K562 (cell line): ENCODE measurements around the gene FBXL4. TPM values are rescaled to one million over a fixed set of nuclear protein-coding genes. Genes with fewer than 3 reads are reported as not detected.

Experiments
- ATAC-seq: fragments of 200-7000 bp; cut with Tn5 transposase; 3 replicates; pipeline ENCODE4 v1.9.1; 2020; ENCODE audit warnings: moderate library complexity
- BruUV-seq: library from RNA; stranded (reverse); fragments of 400-500 nt; replicated peaks from 2 replicates; lab custom pipeline; 2021; lab: Mats Ljungman, UMichigan
- CTCF ChIA-PET: fragments of 300-600 bp; formaldehyde crosslinking; extraction: SDS; loops from one replicate; lab custom pipeline; 2021; ENCODE audit warnings: low intra/inter-chr PET ratio; lab: Yijun Ruan, JAX
- POLR2A ChIA-PET: fragments of 300-600, 350-650 bp; sonication (Branson Sonifier 250); formaldehyde crosslinking; extraction: SDS; loops from one replicate; lab custom pipeline; 2021; ENCODE audit warnings: antibody characterized with exemption, inconsistent platforms; lab: Yijun Ruan, JAX
- DNase-seq, 4 experiments: peaks; one replicate each; pipeline versions ENCODE4 v3.0.0 to v3.0.0-alpha.2; 2011 to 2018; ENCODE audit warnings: low spot score in 3 of 4, mixed read lengths in 3 of 4; ENCODE audit errors: extremely low read depth in 1 of 4
- FAIRE-seq: peaks from 2 replicates; lab custom pipeline; 2011; peaks lifted over from hg19 to GRCh38; lab: Jason Lieb, UNC
- H2AFZ ChIP-seq: 2 replicates; pipeline ENCODE4 v1.6.0; 2011; ENCODE audit warnings: low read depth, low read length, control low read depth, inconsistent platforms
- H3K27ac ChIP-seq: fragments of 200-600 bp; 3 replicates; pipeline ENCODE4 v1.8.0; 2011; ENCODE audit warnings: low read depth, mild to moderate bottlenecking, control low read depth, inconsistent platforms, low read length, moderate library complexity, mixed read lengths; ENCODE audit errors: extremely low read depth
- H3K27me3 ChIP-seq, 2 experiments: fragments of 300-600 bp in 1 of 2; 2 replicates in 1 of 2; 3 replicates in 1 of 2; pipeline versions ENCODE4 v1.6.0 to v1.8.0; 2011; ENCODE audit warnings: inconsistent platforms in 2 of 2, low read length in 2 of 2, mild to moderate bottlenecking in 1 of 2, mixed read lengths in 1 of 2, moderate library complexity in 1 of 2; ENCODE audit not compliant: control insufficient read depth in 2 of 2, insufficient read depth in 2 of 2
- H3K36me3 ChIP-seq: fragments of 300-600 bp; 3 replicates; pipeline ENCODE4 v1.8.0; 2011; ENCODE audit warnings: mild to moderate bottlenecking, low read length, inconsistent platforms; ENCODE audit not compliant: control insufficient read depth, insufficient read depth
- H3K4me1 ChIP-seq, 2 experiments: fragments of 200-600 bp in 1 of 2; replicated peaks in 1 of 2; 2 replicates in 1 of 2; 3 replicates in 1 of 2; pipeline versions ENCODE4 v1.5.1 to v1.8.0; 2011; ENCODE audit warnings: inconsistent platforms in 2 of 2, low read length in 2 of 2, mild to moderate bottlenecking in 1 of 2, mixed read lengths in 1 of 2, moderate library complexity in 1 of 2; ENCODE audit not compliant: control insufficient read depth in 2 of 2, insufficient read depth in 2 of 2
- H3K4me2 ChIP-seq: 2 replicates; pipeline ENCODE4 v1.6.1; 2011; ENCODE audit warnings: low read length, control low read depth, inconsistent platforms, mixed read lengths; ENCODE audit not compliant: insufficient read depth
- H3K4me3 ChIP-seq: fragments of 200-600 bp; sonication (generic), shearing (Covaris generic); 2 replicates; pipeline ENCODE4 v1.5.1; 2016; ENCODE audit warnings: control low read depth, inconsistent platforms
- H3K79me2 ChIP-seq: fragments of 200-600 bp; 3 replicates; pipeline ENCODE4 v1.8.0; 2011; ENCODE audit warnings: low read length, inconsistent platforms; ENCODE audit not compliant: control insufficient read depth, insufficient read depth
- H3K9ac ChIP-seq, 2 experiments: 2 replicates each; pipeline versions ENCODE4 v1.6.0 to v1.6.1; 2011; ENCODE audit warnings: low read depth in 2 of 2, low read length in 2 of 2, control low read depth in 1 of 2, inconsistent platforms in 1 of 2, mild to moderate bottlenecking in 1 of 2, mixed read lengths in 1 of 2; ENCODE audit not compliant: insufficient read depth in 1 of 2
- H3K9me1 ChIP-seq: one replicate; pipeline ENCODE4 v1.6.0; 2011; ENCODE audit warnings: inconsistent platforms, mild to moderate bottlenecking, low read length, moderate library complexity; ENCODE audit not compliant: control insufficient read depth, insufficient read depth
- H3K9me3 ChIP-seq: replicated peaks from 2 replicates; pipeline ENCODE4 v1.5.1; 2011; ENCODE audit warnings: low read depth, low read length, inconsistent platforms; ENCODE audit not compliant: control insufficient read depth, insufficient read depth
- H4K20me1 ChIP-seq: replicated peaks from 2 replicates; pipeline ENCODE4 v1.6.1; 2011; ENCODE audit warnings: low read length, inconsistent platforms, mixed read lengths; ENCODE audit not compliant: control insufficient read depth, insufficient read depth
- GATA2 ChIP-seq: sonication (generic); formaldehyde crosslinking; IDR thresholded peaks from 2 replicates; pipeline ENCODE4 v1.4.0; 2020; ENCODE audit warnings: mild to moderate bottlenecking, missing genetic modification reagents
- KDM5B ChIP-seq: fragments of 200-600 bp; sonication (generic); IDR thresholded peaks from 2 replicates; pipeline ENCODE4 v1.6.1; 2012; ENCODE audit warnings: low read depth, mild to moderate bottlenecking, moderate library complexity, low read length, control low read depth, inconsistent platforms; ENCODE audit not compliant: insufficient replicate concordance
- MEF2A ChIP-seq: IDR thresholded peaks from 2 replicates; pipeline ENCODE4 v1.6.1; 2011; ENCODE audit warnings: low read depth, mild to moderate bottlenecking, low read length, moderate library complexity; ENCODE audit not compliant: control insufficient read depth
- NRF1 ChIP-seq, 2 experiments: fragments of 450-650 bp; IDR thresholded peaks in 1 of 2; conservative IDR thresholded peaks in 1 of 2; 2 replicates each; pipeline ENCODE4 v1.6.1; 2014; ENCODE audit warnings: mild to moderate bottlenecking in 2 of 2
- RUNX1 ChIP-seq: sonication (generic); IDR thresholded peaks from 2 replicates; pipeline ENCODE4 v1.6.1; 2016; ENCODE audit warnings: antibody characterized with exemption, low read depth
- SETDB1 ChIP-seq: IDR thresholded peaks from one replicate; pipeline ENCODE4 v1.6.1; 2012; ENCODE audit warnings: low read length, control low read depth, inconsistent platforms
- SP2 ChIP-seq: IDR thresholded peaks from 2 replicates; pipeline ENCODE4 v1.6.1; 2011; ENCODE audit warnings: mild to moderate bottlenecking, low read depth, low read length, moderate library complexity; ENCODE audit not compliant: poor library complexity, severe bottlenecking; ENCODE audit errors: extremely low read depth
- SREBF1 ChIP-seq: fragments of 150-350 bp; IDR thresholded peaks from 2 replicates; pipeline ENCODE4 v1.6.1; 2014; ENCODE audit warnings: antibody characterized with exemption, low read depth, low read length, borderline replicate concordance
- XRCC5 ChIP-seq: fragments of 200-400 bp; formaldehyde crosslinking; IDR thresholded peaks from 2 replicates; pipeline ENCODE4 v1.6.1; 2017; ENCODE audit warnings: low read depth, mild to moderate bottlenecking, low read length
- ZKSCAN3 ChIP-seq: fragments of 250-450 bp; sonication (Bioruptor Pico); IDR thresholded peaks from 2 replicates; pipeline ENCODE4 v1.4.0; 2020
- ZNF263 ChIP-seq: sonication (generic); formaldehyde crosslinking; IDR thresholded peaks from 2 replicates; pipeline ENCODE4 v1.8.0; 2022; ENCODE audit warnings: mild to moderate bottlenecking, missing genetic modification reagents, borderline replicate concordance
- ZNF551 ChIP-seq: fragments of 250-450 bp; sonication (Bioruptor Pico); IDR thresholded peaks from 2 replicates; pipeline ENCODE4 v1.5.0; 2021; ENCODE audit warnings: mild to moderate bottlenecking, moderate library complexity
- WGBS: fragments of 100-300 bp; shearing (Covaris generic); methylation state at CpG from one replicate; pipeline ENCODE4 v1.1.6; 2016; ENCODE audit warnings: low coverage, mixed read lengths; ENCODE audit not compliant: insufficient coverage; ENCODE audit errors: missing lambda C conversion rate; 5-methylcytosine and 5-hydroxymethylcytosine counted together
- in situ Hi-C: fragments of 300-500 bp; cut with MboI; formaldehyde crosslinking; loops from 4 replicates; pipeline ENCODE4 v1.15.0; 2018; ENCODE audit warnings: inconsistent platforms, mixed read lengths
- intact Hi-C: fragments of 100-400 bp; cut with micrococcal nuclease; formaldehyde crosslinking; loops from 2 replicates; pipeline ENCODE4 v1.14.2; 2022
- polyA plus RNA-seq, 8 experiments: library from polyadenylated mRNA; depleted of rRNA in 4 of 8; stranded (reverse) in 5 of 8; unstranded in 3 of 8; fragments of >200 nt; fragmentation: Nextera tagmentation in 2 of 8; fragmentation: Illumina TruSeq in 1 of 8; extraction: Ambion mirVana in 2 of 8; extraction: Trizol in 1 of 8; gene quantifications; 2 replicates each; pipeline versions ENCODE4 v1.2.1 to v1.2.3, GENCODE V29; 2011 to 2014; ENCODE audit warnings: inconsistent platforms in 1 of 8, missing spikeins in 1 of 8
- total RNA-seq, 7 experiments: library from RNA; depleted of rRNA in 6 of 7; stranded (reverse); fragments of >200 nt in 6 of 7; fragmentation: Illumina TruSeq in 2 of 7; extraction: Trizol in 2 of 7; gene quantifications; 2 replicates each; pipeline versions ENCODE4 v1.2.1 to v1.2.3, GENCODE V29; 2011 to 2021; ENCODE audit warnings: low replicate concordance in 1 of 7
- TF ChIP-seq, protein P1 (sequence below): fragments of 250-450 bp; sonication (Bioruptor Pico); IDR thresholded peaks from 2 replicates; pipeline ENCODE4 v1.4.0; 2020
- TF ChIP-seq, protein P2 (sequence below): sonication (generic); formaldehyde crosslinking; IDR thresholded peaks from 2 replicates; pipeline ENCODE4 v1.8.1; 2022; ENCODE audit warnings: missing genetic modification reagents
- TF ChIP-seq, protein P3 (sequence below): fragments of 450-650 bp; IDR thresholded peaks from 2 replicates; pipeline ENCODE4 v1.6.1; 2017; ENCODE audit warnings: mild to moderate bottlenecking, moderate library complexity

FBXL4 gene
- total and polyA plus RNA-seq, 9 of the 15 experiments (the other 6 are each of a cell fraction or from before 2014, with no cell fraction given) = 4.2 to 23.1 (median 7.7) TPM

DNA sequence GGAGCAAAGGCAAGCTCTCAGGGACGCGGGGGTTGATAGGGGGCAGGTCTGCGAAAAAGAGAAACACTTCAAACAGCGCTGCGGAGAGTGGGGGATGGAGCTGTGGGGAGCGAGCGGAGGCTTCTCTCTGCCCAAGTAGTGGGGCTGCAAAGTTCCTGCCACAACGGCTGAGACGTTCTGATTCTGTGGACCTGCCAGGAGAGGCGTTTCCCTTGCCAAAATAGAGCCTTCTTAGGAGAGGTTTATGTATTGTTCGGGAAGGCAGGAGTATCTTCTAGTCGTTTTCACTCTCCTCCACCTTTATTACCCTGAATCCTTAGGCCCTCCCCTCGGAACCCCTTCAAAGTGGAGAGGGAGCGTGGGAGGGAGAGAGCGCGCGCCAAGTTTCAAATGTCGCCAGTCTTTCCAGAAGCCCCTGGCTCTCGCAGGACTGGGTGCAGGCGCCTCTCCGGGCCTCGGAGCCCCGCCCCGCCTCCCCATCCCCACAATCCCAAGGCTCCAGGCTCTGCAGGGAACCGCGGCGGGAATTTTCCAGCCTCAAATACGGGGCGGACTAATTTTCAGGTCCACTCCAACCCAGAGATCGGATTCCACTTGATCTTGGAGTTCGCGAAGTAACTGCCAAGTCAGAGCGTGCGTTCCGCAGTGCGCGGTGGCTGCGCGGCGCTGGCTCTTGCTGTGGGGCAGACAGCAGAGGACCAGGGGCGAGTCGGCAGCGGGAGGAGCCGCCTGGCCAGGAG, 123.4 kb downstream of the FBXL4 start:
- no TSS peak for BruUV-seq
- WGBS = 27% methylated on average over 35 of the region's 44 CpGs
- Histone ChIP-seq H3K27me3 (peaks cover 27 to 34% of the 10 kb centered on the region in 2 experiments), H2AFZ (peak overlapping the region; percentile 38; the same call in 1 of the 2 replicates), H3K9me3 (no peaks in the 10 kb centered on the region), H3K4me1 (peaks cover 0 to 12% of the 10 kb centered on the region in 2 experiments; a peak in 2 of 5 replicates), H3K4me3 (no peak overlapping the region), H3K9me1 (no peaks in the 10 kb centered on the region), H4K20me1 (no peaks in the 10 kb centered on the region), H3K4me2 (no peak overlapping the region), H3K79me2 (no peaks in the 10 kb centered on the region), H3K9ac (no peak overlapping the region), H3K36me3 (no peaks in the 10 kb centered on the region), H3K27ac (no peak overlapping the region)
- in situ Hi-C loops (no loop called here), intact Hi-C loops (no loop called here)
- ATAC-seq = peak; percentile 28; the same call in 2 of the 3 replicates
- DNase-seq = no peak
- CTCF ChIA-PET = no interaction called here
- POLR2A ChIA-PET = no interaction called here
- TF ChIP-seq SETDB1 = no peak
- TF ChIP-seq ZNF551 (CRISPR knock-in tag) = no peak
- TF ChIP-seq MEF2A = no peak
- TF ChIP-seq SREBF1 = no peak
- no peak for TF ChIP-seq ZKSCAN3 (CRISPR knock-in tag)
- TF ChIP-seq, protein P1, sequence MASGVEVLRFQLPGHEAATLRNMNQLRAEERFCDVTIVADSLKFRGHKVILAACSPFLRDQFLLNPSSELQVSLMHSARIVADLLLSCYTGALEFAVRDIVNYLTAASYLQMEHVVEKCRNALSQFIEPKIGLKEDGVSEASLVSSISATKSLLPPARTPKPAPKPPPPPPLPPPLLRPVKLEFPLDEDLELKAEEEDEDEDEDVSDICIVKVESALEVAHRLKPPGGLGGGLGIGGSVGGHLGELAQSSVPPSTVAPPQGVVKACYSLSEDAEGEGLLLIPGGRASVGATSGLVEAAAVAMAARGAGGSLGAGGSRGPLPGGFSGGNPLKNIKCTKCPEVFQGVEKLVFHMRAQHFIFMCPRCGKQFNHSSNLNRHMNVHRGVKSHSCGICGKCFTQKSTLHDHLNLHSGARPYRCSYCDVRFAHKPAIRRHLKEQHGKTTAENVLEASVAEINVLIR = no peak
- TF ChIP-seq XRCC5 = no peak
- no peak for TF ChIP-seq RUNX1
- TF ChIP-seq, protein P2, sequence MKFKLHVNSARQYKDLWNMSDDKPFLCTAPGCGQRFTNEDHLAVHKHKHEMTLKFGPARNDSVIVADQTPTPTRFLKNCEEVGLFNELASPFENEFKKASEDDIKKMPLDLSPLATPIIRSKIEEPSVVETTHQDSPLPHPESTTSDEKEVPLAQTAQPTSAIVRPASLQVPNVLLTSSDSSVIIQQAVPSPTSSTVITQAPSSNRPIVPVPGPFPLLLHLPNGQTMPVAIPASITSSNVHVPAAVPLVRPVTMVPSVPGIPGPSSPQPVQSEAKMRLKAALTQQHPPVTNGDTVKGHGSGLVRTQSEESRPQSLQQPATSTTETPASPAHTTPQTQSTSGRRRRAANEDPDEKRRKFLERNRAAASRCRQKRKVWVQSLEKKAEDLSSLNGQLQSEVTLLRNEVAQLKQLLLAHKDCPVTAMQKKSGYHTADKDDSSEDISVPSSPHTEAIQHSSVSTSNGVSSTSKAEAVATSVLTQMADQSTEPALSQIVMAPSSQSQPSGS (CRISPR knock-in tag) = no peak
- no peak for TF ChIP-seq NRF1 (conservative IDR thresholded peaks at IDR 0.05 in 1 of 2, IDR thresholded peaks at IDR 0.05 in 1 of 2)
- TF ChIP-seq KDM5B = no peak
- TF ChIP-seq SP2 = no peak
- TF ChIP-seq, protein P3, sequence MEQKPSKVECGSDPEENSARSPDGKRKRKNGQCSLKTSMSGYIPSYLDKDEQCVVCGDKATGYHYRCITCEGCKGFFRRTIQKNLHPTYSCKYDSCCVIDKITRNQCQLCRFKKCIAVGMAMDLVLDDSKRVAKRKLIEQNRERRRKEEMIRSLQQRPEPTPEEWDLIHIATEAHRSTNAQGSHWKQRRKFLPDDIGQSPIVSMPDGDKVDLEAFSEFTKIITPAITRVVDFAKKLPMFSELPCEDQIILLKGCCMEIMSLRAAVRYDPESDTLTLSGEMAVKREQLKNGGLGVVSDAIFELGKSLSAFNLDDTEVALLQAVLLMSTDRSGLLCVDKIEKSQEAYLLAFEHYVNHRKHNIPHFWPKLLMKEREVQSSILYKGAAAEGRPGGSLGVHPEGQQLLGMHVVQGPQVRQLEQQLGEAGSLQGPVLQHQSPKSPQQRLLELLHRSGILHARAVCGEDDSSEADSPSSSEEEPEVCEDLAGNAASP = no peak
- TF ChIP-seq GATA2 (CRISPR knock-in tag) = no peak
- TF ChIP-seq ZNF263 (CRISPR knock-in tag) = no peak
- FAIRE-seq = no peak
